Erythroblast (primary cell): ENCODE data around the gene REX1BD.

Source experiments
- DNase-seq, 2 experiments: peaks; one replicate each; lab custom pipeline; 2025; lab: John Stamatoyannopoulos, UW
- GATA1 ChIP-seq: IDR thresholded peaks from 2 replicates; pipeline ENCODE4 v1.6.1; 2011; ENCODE audit warnings: low read depth, mild to moderate bottlenecking, control low read depth, low read length, moderate library complexity
- POLR2A ChIP-seq: IDR thresholded peaks from 2 replicates; pipeline ENCODE4 v1.6.1; 2011; ENCODE audit warnings: mild to moderate bottlenecking, low read length

REX1BD gene

GRCh38 chr19:18610556-18611326 lies 22.1 kb downstream of the REX1BD start:
- no peak for DNase-seq
- TF ChIP-seq GATA1 (no peak), POLR2A (no peak)

DNA sequence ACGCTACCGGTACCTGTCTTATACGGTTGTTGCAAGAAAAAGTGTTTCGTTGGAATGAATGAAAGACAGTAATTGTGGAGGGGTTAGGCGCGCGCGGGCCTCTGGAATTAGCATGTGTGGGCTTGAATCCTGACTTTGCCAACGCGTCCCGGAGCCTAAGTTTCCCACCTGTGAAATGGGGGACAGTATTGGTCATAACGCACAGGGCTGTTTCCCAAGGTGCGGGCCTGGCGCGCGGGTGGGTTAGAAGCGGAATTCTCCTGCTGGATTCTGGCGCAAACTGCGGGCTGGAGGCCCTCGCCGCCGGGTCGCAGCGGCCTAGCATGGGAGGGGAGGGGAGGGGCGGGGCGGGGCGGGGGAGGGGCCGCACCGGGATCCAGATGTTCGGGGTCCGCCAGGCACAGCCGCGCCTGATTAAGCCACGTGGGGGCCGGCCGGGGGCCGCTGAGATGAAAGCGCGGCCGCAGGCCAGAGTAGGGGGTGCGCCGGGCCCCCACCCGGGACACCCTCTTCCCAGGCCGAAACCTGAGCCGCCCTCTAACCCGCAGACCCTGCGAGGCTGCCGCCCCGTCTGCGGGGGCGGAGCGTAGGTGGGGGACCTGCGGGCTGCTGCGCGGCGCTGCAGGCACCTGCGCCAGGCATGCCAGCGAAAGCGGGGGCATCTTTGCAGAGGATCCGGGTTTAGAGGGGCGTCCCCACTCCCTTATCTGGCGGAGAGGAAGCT lies 22.9 kb downstream of the REX1BD start:
- TF ChIP-seq GATA1, result no peak
- no peak for TF ChIP-seq POLR2A
- DNase-seq, result no peak

GRCh38 chr19:18612051-18612771 lies 23.6 kb downstream of the REX1BD start:
- TF ChIP-seq POLR2A, result no peak
- no peak for TF ChIP-seq GATA1
- no peak for DNase-seq

DNA sequence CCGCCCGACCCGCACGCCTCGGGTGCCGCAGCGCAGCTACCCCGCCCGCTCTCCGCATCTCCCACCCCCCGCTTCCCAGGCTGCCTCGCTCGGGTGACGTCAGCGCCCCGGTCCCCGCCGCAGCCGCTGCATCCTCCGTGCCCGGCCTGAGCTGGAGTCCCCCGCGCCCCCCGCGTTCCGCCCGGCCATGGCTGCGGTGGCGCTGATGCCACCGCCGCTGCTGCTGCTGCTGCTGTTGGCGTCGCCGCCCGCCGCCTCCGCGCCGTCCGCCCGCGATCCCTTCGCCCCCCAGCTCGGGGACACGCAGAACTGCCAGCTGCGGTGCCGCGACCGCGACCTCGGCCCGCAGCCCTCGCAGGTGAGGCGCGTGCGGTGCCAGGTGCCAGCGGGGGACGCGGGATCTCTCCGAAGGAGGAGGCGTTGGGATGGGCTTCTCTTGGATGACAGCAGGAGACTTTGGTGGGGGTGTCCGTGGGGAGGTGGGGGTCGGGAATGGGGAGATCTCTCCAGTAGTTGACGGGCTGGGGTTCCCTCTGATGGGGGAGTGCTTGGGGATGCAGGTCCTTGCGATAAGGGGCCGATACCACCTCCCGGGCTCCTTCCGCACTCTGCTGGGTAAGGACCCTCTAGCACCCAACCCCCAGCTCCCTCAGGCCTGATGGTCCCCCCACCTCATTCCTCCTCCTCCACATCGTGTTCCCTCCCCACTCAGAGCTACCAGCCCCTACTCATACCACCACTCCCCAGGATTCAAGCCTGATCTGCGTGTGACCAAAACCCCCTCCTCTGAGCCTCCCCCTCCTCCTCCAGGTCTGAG lies 24.4 kb downstream of the REX1BD start, which contains the start of gene TMEM59L:
Gene TMEM59L, plus strand, starts transcription at position 99 of the 817 bp plus-strand sequence. Its CDS starts 89 bp downstream, at position 188.
- TF ChIP-seq GATA1, result no peak
- TF ChIP-seq POLR2A, result no peak
- DNase-seq, result no peak

DNA sequence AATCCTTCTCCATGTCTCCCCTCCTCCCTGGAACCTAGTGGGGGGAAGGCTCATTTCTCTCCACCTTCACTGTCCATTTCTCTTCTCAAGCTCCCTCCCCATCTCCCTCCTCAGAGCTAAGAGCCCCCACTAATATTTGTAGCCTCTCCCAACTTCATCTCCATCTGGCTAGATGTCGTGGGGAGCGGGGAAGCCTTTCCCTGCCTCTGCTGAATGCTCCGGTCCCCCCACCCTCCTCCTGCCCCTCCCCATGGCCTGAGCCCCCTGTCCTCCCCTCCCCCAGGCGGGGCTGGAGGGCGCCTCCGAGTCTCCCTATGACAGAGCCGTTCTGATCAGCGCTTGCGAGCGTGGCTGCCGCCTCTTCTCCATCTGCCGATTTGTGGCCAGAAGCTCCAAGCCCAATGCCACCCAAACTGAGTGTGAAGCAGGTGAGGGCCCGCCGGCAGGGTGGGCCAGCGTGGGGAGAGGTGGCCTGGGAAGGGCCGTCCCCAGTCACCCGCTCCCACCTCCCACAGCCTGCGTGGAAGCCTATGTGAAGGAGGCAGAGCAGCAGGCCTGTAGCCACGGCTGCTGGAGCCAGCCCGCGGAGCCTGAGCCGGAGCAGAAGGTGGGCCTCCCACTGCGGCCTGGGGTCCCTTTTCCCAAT lies 25.1 kb downstream of the REX1BD start:
- no peak for TF ChIP-seq GATA1
- no peak for TF ChIP-seq POLR2A

GRCh38 chr19:18616023-18616422 lies 27.4 kb downstream of the REX1BD start:
- DNase-seq, result no peak
- TF ChIP-seq GATA1, result no peak
- TF ChIP-seq POLR2A, result no peak

More for the DNA sequence above, 25.1 kb downstream of the REX1BD start:
- no peak for DNase-seq

DNA sequence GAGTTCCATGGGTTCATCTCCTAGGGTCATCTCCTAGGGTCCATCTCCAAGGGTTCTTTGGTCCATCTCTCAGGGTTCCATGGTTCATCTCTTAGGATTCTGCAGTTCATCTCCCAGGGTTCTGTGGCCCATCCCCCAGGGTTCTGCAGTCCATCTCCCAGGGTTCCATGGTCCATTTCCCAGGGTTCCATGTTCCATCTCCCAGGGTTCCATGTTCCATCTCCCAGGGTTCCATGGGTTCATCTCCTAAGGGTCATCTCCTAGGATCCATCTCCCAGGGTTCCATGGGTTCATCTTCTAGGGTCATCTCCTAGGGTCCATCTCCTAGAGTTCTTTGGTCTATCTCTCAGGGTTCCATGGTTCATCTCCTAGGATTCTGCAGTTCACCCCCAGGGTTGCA lies 29.0 kb downstream of the REX1BD start:
- DNase-seq, result no peak
- TF ChIP-seq GATA1, result no peak
- TF ChIP-seq POLR2A, result no peak

- DNase-seq, result no peak
- no peak for TF ChIP-seq GATA1
- TF ChIP-seq POLR2A, result no peak
Observed at GRCh38 chr19:18618236-18618635, 29.6 kb downstream of the REX1BD start.

GRCh38 chr19:18620311-18620710 lies 31.7 kb downstream of the REX1BD start:
- TF ChIP-seq POLR2A (no peak), GATA1 (no peak)
- no peak for DNase-seq

- no peak for DNase-seq
- TF ChIP-seq GATA1 (no peak), POLR2A (no peak)
Observed at GRCh38 chr19:18620902-18621301, 32.3 kb downstream of the REX1BD start.

DNA sequence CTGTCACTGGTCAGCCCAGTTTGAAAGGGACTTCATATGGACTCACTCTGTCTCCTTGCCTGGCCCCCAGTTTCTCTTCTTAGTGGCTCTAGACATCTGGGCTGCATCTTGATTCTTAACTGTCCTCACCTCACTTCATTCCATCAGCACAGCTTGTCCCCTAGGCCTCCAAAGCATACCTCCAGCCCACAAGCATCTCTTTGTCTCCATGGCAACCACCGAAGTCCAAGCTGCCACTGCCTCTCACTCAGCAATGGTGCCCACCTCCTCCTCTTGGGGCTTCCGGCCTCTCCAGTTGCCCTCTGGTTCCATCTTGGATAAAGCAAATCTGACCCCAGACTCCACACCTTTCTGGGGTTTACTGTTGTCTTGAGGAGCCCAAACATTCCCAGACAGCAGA lies 38.3 kb downstream of the REX1BD start:
- no peak for DNase-seq

More for the DNA sequence above, 38.3 kb downstream of the REX1BD start:
- TF ChIP-seq POLR2A (no peak), GATA1 (no peak)
